ENCODE measurements around the gene DDIT4.
A peak's percentile ranks its signal among the peaks of the same experiment; 100 is the strongest.

The DDIT4 gene

GRCh38 chr10:72315054-72315453 is 41.3 kb downstream of the DDIT4 start:
- no peak for DNase-seq

- no peak for DNase-seq
Observed at GRCh38 chr10:72315611-72316385, 42.1 kb downstream of the DDIT4 start.

- no peak for DNase-seq
Observed at GRCh38 chr10:72316386-72316700, 42.6 kb downstream of the DDIT4 start.

GRCh38 chr10:72316748-72317435 is 43.2 kb downstream of the DDIT4 start:
- DNase-seq = peak in 10 of 56 donors; percentile 17 to 61 (median 32)

GRCh38 chr10:72318418-72319262 is 44.9 kb downstream of the DDIT4 start:
- no peak for DNase-seq

- peak in 44 of 56 donors; percentile 31 to 94 (median 72) for DNase-seq
Observed at GRCh38 chr10:72319416-72320254, 45.9 kb downstream of the DDIT4 start.

- peak in 10 of 56 donors; percentile 16 to 41 (median 30) for DNase-seq
Observed at GRCh38 chr10:72320676-72321247, 47.0 kb downstream of the DDIT4 start.

GRCh38 chr10:72321248-72322029 is 47.7 kb downstream of the DDIT4 start:
- DNase-seq = no peak

- no peak for DNase-seq
Observed at GRCh38 chr10:72322030-72322279, 48.2 kb downstream of the DDIT4 start.

GRCh38 chr10:72322280-72323058 is 48.7 kb downstream of the DDIT4 start:
- DNase-seq = no peak

- DNase-seq = no peak
Observed at GRCh38 chr10:72323108-72323749, 49.5 kb downstream of the DDIT4 start.

GRCh38 chr10:72323771-72324191 is 50.1 kb downstream of the DDIT4 start:
- DNase-seq = no peak
